Right atrium auricular region (tissue), 2 donors: ENCODE results near the gene HPCA. TPM values are rescaled to one million over a fixed set of nuclear protein-coding genes. Genes with fewer than 3 reads are reported as not detected.
"Not testable (repeated sequence)": the region's sequence is repeated elsewhere in the genome, so short reads cannot be mapped to it uniquely, and the experiment has no call there.

ENCODE experiments used
- DNase-seq: peaks from one replicate; pipeline ENCODE4 v3.0.0-alpha.2; 2019; ENCODE audit warnings: low spot score
- H3K27ac ChIP-seq, 2 donors: fragments of 200-600 bp; sonication (generic); 1 replicate in 1 of 2; 2 replicates in 1 of 2; pipeline ENCODE4 v1.5.1; 2016 to 2019
- H3K27me3 ChIP-seq, 2 donors: fragments of 200-600 bp; sonication (generic); one replicate each; pipeline versions ENCODE4 v1.5.1 to v1.6.0; 2017 to 2019
- H3K36me3 ChIP-seq: fragments of 200-600 bp; sonication (generic); one replicate; pipeline ENCODE4 v1.5.1; 2016
- H3K4me1 ChIP-seq, 2 donors: fragments of 200-600 bp; sonication (generic); one replicate each; pipeline versions ENCODE4 v1.5.1 to v1.6.0; 2017 to 2019
- H3K4me3 ChIP-seq, 2 donors: fragments of 200-600 bp; sonication (generic); 1 replicate in 1 of 2; 2 replicates in 1 of 2; pipeline ENCODE4 v1.5.1; 2017 to 2019; ENCODE audit warnings: mild to moderate bottlenecking in 1 of 2, moderate library complexity in 1 of 2
- H3K9me3 ChIP-seq, 2 donors: fragments of 200-600 bp; sonication (generic); one replicate each; pipeline ENCODE4 v1.5.1; 2019
- total RNA-seq, 2 donors: library from RNA; depleted of rRNA; stranded (reverse); fragments of >200 nt; gene quantifications; one replicate each; pipeline ENCODE4 v1.1.0, GENCODE V29; 2016
- TF ChIP-seq, protein P1 (sequence below), 2 donors: fragments of 200-600 bp; sonication (generic); IDR thresholded peaks; one replicate each; pipeline ENCODE4 v1.5.1; 2019; ENCODE audit warnings: antibody characterized with exemption in 2 of 2

HPCA gene
- total RNA-seq, 2 donors from 2014 or later, result not detected

GRCh38 chr1:32904797-32905196, 18.5 kb downstream of the HPCA start:
- H3K27me3 ChIP-seq, result peaks cover 0 to 4% of the 10 kb centered on the region in 2 donors
- TF ChIP-seq, protein P1, sequence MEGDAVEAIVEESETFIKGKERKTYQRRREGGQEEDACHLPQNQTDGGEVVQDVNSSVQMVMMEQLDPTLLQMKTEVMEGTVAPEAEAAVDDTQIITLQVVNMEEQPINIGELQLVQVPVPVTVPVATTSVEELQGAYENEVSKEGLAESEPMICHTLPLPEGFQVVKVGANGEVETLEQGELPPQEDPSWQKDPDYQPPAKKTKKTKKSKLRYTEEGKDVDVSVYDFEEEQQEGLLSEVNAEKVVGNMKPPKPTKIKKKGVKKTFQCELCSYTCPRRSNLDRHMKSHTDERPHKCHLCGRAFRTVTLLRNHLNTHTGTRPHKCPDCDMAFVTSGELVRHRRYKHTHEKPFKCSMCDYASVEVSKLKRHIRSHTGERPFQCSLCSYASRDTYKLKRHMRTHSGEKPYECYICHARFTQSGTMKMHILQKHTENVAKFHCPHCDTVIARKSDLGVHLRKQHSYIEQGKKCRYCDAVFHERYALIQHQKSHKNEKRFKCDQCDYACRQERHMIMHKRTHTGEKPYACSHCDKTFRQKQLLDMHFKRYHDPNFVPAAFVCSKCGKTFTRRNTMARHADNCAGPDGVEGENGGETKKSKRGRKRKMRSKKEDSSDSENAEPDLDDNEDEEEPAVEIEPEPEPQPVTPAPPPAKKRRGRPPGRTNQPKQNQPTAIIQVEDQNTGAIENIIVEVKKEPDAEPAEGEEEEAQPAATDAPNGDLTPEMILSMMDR (IDR thresholded peaks at IDR 0.05), result no peak
- no peak for DNase-seq
- H3K9me3 ChIP-seq, result no peaks in the 10 kb centered on the region
- H3K4me3 ChIP-seq, result no peak overlapping the region
- H3K36me3 ChIP-seq, result no peaks in the 10 kb centered on the region
- H3K27ac ChIP-seq, result no peak overlapping the region
- H3K4me1 ChIP-seq, result peaks cover 0 to 9% of the 10 kb centered on the region in 2 donors

DNA sequence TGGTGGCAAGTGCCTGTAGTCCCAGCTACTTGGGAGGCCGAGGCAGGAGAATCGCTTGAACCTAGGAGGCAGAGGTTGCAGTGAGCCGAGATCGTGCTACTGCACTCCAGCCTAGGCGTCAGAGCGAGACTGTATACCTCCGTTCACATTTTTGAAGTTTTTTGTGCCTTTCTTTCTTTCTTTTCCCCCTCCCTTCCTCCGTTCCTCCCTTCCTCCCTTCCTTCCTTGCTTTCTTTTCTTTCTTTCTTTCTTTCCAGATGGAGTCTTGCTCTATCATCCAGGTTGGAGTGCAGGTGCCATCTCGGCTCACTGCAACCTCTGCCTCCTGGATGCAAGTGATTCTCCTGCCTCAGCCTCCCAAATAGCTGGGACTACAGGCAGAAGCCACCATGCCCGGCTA, 19.3 kb downstream of the HPCA start:
- not testable (repeated sequence) for H3K27me3 ChIP-seq, H3K36me3 ChIP-seq, H3K4me3 ChIP-seq, H3K4me1 ChIP-seq, H3K27ac ChIP-seq, H3K9me3 ChIP-seq, DNase-seq

- Histone ChIP-seq H3K9me3 (no peaks in the 10 kb centered on the region), H3K36me3 (no peaks in the 10 kb centered on the region), H3K4me3 (no peak overlapping the region), H3K27ac (no peak overlapping the region), H3K27me3 (no peaks in the 10 kb centered on the region), H3K4me1 (no peaks in the 10 kb centered on the region)
- no peak for DNase-seq
- TF ChIP-seq, protein P1 (IDR thresholded peaks at IDR 0.05), result no peak
These were observed 20.4 kb downstream of the HPCA start for GRCh38 chr1:32906654-32907053.

DNA sequence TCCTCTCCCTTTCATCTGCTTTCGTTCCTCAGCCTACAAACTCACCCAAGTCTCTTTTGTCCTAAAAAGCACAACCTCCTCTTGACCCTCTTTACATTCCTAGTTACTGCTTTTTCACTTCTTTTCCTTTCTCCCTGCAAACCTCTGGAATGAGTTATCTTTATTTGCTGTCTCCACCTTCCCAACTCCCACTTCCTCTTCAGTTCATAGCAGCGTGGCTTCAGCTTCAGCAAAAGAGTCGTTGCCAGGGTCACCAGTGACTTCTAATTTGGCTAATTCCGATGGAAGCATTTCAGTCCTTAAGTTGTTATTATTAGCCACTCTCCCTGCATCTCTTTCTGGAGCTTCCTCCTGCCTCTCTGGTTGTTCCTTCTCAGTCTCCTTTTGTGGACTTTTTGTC, 21.1 kb downstream of the HPCA start:
- no peaks in the 10 kb centered on the region for H3K9me3 ChIP-seq
- TF ChIP-seq, protein P1 (IDR thresholded peaks at IDR 0.05), result no peak
- H3K27ac ChIP-seq, result no peak overlapping the region
- H3K36me3 ChIP-seq, result no peaks in the 10 kb centered on the region
- no peaks in the 10 kb centered on the region for H3K27me3 ChIP-seq
- H3K4me3 ChIP-seq, result no peak overlapping the region
- H3K4me1 ChIP-seq, result no peaks in the 10 kb centered on the region
- no peak for DNase-seq

DNA sequence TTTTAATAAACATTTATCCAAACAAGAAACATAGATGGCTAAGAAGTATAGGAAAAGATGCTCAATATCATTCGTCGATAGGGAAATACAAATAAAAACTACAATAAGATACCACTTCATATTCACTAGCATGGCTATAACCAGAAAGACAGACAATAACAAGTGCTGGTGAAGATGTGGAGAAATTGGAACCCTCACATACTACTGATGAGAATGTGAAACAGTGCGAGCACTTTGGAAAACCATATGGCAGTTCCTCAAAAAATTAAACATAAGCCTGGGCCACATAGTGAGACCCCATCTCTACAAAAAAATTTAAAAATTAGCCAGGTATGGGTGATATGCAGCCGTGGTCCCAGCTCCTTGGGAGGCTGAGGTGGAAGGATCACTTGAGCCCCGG, 24.0 kb downstream of the HPCA start:
- H3K27me3 ChIP-seq, result no peaks in the 10 kb centered on the region
- no peak overlapping the region for H3K27ac ChIP-seq
- H3K9me3 ChIP-seq, result no peaks in the 10 kb centered on the region
- H3K4me3 ChIP-seq, result no peak overlapping the region
- DNase-seq, result no peak
- TF ChIP-seq, protein P1 (IDR thresholded peaks at IDR 0.05), result no peak
- no peaks in the 10 kb centered on the region for H3K36me3 ChIP-seq
- H3K4me1 ChIP-seq, result no peaks in the 10 kb centered on the region

GRCh38 chr1:32915766-32916706, 29.7 kb downstream of the HPCA start:
- no peaks in the 10 kb centered on the region for H3K27me3 ChIP-seq
- no peaks in the 10 kb centered on the region for H3K36me3 ChIP-seq
- H3K4me1 ChIP-seq, result peaks cover 0 to 6% of the 10 kb centered on the region in 2 donors
- no peak overlapping the region for H3K4me3 ChIP-seq
- DNase-seq, result no peak
- no peak overlapping the region for H3K27ac ChIP-seq
- TF ChIP-seq, protein P1 (IDR thresholded peaks at IDR 0.05), result no peak
- H3K9me3 ChIP-seq, result no peaks in the 10 kb centered on the region
